ENCODE data around the gene ADCY1.

DNA sequence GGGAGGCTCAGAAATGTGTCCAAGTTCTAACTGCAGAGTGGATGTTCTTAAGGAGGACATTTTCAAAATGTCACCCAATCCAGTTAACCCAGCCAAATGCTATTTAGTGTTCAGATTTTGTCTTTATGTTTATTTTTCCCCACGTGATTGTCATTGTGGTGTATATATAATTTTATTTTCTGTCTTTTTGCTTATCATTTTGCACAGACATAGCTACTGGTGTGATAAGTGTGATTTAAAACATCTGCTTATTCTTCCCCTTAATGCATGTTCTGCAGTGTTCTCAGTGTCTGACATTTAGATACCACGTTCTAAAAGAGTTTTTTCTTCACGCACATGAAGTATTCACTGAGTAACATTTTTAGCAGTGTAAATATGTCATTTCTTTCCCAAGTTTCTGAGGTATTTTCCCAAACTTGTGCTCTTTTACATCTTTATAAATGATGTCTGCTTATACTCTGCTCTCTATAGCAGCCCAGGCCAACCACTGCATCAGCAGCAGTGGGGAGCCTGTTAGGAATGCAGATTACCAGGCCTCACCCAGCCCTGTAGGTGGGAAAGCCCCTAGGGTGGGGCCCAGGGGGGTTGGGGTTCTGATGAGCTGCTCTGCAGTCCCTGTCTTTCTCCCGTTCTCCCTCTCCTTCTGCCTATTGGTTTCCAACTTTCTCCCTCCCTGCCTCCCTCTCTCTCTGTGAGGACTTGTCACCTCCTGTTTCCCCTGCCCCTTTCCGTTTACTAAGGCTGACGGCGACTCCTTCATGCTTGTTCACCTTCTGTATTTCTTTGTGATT, 20.8 kb downstream of the ADCY1 start:
- TF ChIP-seq, protein P1, sequence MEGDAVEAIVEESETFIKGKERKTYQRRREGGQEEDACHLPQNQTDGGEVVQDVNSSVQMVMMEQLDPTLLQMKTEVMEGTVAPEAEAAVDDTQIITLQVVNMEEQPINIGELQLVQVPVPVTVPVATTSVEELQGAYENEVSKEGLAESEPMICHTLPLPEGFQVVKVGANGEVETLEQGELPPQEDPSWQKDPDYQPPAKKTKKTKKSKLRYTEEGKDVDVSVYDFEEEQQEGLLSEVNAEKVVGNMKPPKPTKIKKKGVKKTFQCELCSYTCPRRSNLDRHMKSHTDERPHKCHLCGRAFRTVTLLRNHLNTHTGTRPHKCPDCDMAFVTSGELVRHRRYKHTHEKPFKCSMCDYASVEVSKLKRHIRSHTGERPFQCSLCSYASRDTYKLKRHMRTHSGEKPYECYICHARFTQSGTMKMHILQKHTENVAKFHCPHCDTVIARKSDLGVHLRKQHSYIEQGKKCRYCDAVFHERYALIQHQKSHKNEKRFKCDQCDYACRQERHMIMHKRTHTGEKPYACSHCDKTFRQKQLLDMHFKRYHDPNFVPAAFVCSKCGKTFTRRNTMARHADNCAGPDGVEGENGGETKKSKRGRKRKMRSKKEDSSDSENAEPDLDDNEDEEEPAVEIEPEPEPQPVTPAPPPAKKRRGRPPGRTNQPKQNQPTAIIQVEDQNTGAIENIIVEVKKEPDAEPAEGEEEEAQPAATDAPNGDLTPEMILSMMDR (IDR thresholded peaks at IDR 0.05) = no peak
- TF ChIP-seq POLR2A (IDR thresholded peaks at IDR 0.05) = no peak

Measured in esophagus squamous epithelium (tissue), 4 donors.